Smooth muscle cell of bladder (primary cell): Measurements from ENCODE around the gene BRD9. TPM values are rescaled to one million over a fixed set of nuclear protein-coding genes. Genes with fewer than 3 reads are reported as not detected.

Experiments
- total RNA-seq: library from RNA; depleted of rRNA; stranded (reverse); fragments of >200 nt; gene quantifications from 2 replicates; pipeline ENCODE4 v1.2.3, GENCODE V29; 2014

The BRD9 gene
- 42.4 and 45.2 TPM in 2 replicates for total RNA-seq

GRCh38 chr5:892394-893136 is at the start of gene BRD9, which contains the start of gene TRIP13:
TSS of gene BRD9 (minus strand) at chr5:892801. CDS start at chr5:892657, 144 bp downstream.
TSS of gene TRIP13 (plus strand) at chr5:892884. CDS start at chr5:892999, 115 bp downstream.

DNA sequence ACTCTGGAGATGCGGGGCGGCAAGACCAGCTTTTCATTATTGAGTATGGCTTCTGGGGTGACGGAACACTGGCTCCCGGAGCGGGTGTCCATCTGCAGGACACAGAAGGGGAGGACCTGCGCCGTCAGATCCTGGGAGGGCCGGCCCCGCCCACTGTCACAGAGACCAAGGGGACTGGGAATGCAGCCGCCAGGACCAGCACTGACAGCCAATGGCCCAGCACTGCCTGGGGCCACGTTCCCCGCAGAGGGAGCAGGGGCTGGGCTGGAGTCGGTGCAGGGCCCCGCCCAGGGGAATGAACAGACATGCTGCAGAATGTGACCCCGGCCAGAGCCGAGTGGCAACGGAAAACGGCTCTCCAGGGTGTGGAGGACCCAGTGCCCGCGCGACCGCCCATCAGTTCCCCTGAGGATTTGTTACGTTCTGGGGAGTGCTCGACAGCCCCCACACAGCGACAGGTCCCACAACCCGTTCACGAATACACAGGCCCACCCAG is 42.0 kb downstream of the BRD9 start, which contains the start of gene ZDHHC11:
Gene ZDHHC11, minus strand, starts transcription at position 476 of the 496 bp plus-strand sequence. Its CDS starts 384 bp downstream, at position 92.

Other genes starting within 250 kb of the BRD9 start
- gene TPPP, start 199.4 kb downstream of the BRD9 start, total RNA-seq, result 0.09 and 0.14 TPM in 2 replicates
- under 0.01 and 0.09 TPM in 2 replicates for gene ZDHHC11B, start 108.1 kb downstream of the BRD9 start, total RNA-seq
- 1.00 and 1.7 TPM in 2 replicates for gene ZDHHC11, start 41.8 kb downstream of the BRD9 start, total RNA-seq
- gene TRIP13, start 83 bp upstream of the BRD9 start, total RNA-seq, result 3.4 and 4.6 TPM in 2 replicates
- 12.0 and 25.7 TPM in 2 replicates for gene NKD2, start 116.0 kb upstream of the BRD9 start, total RNA-seq
- 13.5 and 16.1 TPM in 2 replicates for gene SLC12A7, start 219.3 kb upstream of the BRD9 start, total RNA-seq